Measurements from ENCODE around the gene RETN. TPM values are rescaled to one million over a fixed set of nuclear protein-coding genes. Genes with fewer than 3 reads are reported as not detected.
A peak's percentile ranks its signal among the peaks of the same experiment; 100 is the strongest.

The RETN gene, protein sequence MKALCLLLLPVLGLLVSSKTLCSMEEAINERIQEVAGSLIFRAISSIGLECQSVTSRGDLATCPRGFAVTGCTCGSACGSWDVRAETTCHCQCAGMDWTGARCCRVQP
- 1 to 10 TPM; 4.4 to 4.8 TPM for total RNA-seq

- Mint-ChIP-seq H3K4me3 (peak within 1 kb of the TSS; percentile 79), H3K27me3 (peaks cover 20% of the 10 kb centered on the region), H3K27ac (peak within 1 kb of the TSS; percentile 88), H3K4me1 (peaks cover 16% of the 10 kb centered on the region), H3K36me3 (no peaks in the 10 kb centered on the region), H3K9me3 (no peaks in the 10 kb centered on the region)
- ATAC-seq (ENCODE audit: low read depth): peak; percentile 37
- POLR2A ChIA-PET: interaction anchor here (0.6 to 4.0 kb wide), 5 partner anchors 12 to 113 kb away, joined by 3 to 33 read pairs (median 4); partner anchors contain the start of genes PET100, TRAPPC5 and XAB2
- no peak for DNase-seq
Observed at GRCh38 chr19:7668842-7669241, at the start of gene RETN. Gene RETN (plus strand): TSS chr19:7669049. CDS start chr19:7669327, 278 bp downstream.

GRCh38 chr19:7619671-7620441, 49.0 kb upstream of the RETN start:
- no peaks in the 10 kb centered on the region for H3K9me3 Mint-ChIP-seq
- ATAC-seq (ENCODE audit: low read depth) (no peak), DNase-seq (no peak)
- no peaks in the 10 kb centered on the region for H3K4me1 Mint-ChIP-seq
- H3K27me3 Mint-ChIP-seq: no peaks in the 10 kb centered on the region
- no peak overlapping the region for H3K4me3 Mint-ChIP-seq
- H3K36me3 Mint-ChIP-seq: peaks cover 16% of the 10 kb centered on the region
- POLR2A ChIA-PET: interaction anchor here (0.6 to 1.5 kb wide), 2 partner anchors 10 to 130 kb away, joined by 3 read pairs; partner anchors contain the start of gene PET100
- no peak overlapping the region for H3K27ac Mint-ChIP-seq

DNA sequence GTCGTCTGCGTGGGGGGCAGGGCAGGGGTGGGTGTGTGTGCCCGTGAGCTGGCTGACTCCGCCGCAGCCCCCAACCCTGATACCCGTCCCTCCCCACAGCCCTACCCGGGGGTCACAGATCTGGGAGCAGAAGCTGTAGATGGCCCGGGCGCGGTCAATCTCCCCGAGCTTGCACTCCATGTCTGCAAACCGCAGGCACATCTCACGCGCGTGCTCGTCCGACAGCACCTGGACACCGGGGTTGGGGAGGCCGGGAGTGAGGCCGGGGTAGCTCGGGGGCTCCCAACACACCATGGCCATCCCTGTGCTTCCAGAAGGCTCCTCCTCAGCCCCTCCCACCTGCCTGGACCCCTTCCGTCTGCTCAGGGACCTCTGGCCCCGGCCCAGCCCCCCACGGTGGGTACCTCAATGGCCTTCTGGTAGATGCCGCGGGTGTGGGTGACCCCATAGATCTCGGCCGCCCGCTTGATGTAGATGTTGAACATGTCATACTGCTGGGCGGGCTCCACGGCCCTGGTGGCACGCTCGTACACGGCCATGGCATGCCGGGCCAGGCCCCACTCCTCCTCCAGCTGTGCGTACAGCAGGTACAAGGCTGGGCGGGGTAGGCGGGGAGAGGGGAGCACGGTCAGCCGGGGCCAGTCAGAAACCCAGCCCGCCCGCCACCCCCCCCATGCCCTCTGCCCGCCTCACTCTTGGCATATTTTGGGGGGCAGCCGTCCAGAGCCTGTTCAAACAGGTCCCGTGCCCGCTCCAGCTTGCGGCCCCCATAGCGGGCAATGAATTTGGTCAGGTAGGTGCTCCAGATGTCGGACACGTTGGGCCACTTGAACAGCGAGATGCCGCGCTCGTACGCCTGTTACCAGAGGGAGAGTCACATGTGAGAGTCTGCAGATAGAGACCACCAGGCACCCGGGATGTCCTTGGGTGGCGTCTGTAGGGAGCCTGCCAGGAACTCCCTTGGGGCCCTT, 48.1 kb upstream of the RETN start:
- H3K27ac Mint-ChIP-seq: no peak overlapping the region
- ATAC-seq (ENCODE audit: low read depth): no peak
- POLR2A ChIA-PET: interaction anchor here (1.5 kb wide), 1 partner anchor 9 kb away, joined by 3 read pairs; the partner anchor contains the start of gene PET100

DNA sequence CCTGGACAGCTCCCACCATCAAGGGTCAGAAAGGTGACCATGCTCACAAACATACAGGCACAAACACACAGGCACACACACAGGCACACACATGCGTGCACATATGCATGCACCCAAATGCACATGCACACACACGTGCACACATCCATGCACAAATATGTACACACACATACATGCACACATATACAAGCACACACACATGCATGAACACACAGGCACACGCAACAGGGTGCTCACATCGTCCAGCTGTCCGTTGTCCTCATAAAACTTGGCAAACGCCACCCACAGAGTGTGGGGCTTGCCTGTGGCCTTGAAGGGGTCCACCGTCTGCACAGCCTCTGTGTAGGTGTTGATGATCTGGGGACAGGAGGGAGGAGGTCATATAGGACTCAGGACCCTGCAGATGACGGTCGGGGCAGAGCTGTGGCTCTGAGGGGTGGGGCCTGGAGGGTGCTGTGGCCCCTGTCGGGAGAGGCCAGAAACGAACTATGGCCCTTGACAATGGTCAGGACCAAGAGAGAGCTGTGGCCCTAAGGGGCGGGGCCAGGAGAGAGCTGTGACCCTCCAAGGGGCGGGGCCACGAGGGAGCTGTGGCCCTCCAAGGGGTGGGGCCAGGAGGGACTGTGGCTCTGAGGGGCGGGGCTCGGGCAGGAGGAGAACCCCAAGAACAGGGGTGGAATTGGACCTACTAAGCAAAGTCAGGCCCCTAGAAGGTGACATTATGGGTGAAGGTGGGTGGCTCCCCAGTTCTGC, 45.7 kb upstream of the RETN start:
- DNase-seq (no peak), ATAC-seq (ENCODE audit: low read depth) (no peak)
- H3K4me3 Mint-ChIP-seq: no peak overlapping the region
- H3K36me3 Mint-ChIP-seq: peaks cover 16% of the 10 kb centered on the region
- POLR2A ChIA-PET: no interaction called here
- H3K27ac Mint-ChIP-seq: no peak overlapping the region
- H3K27me3 Mint-ChIP-seq: no peaks in the 10 kb centered on the region
- H3K9me3 Mint-ChIP-seq: no peaks in the 10 kb centered on the region
- H3K4me1 Mint-ChIP-seq: peaks cover 4% of the 10 kb centered on the region

More for the DNA sequence above, 48.1 kb upstream of the RETN start:
- Mint-ChIP-seq H3K4me3 (no peak overlapping the region), H3K4me1 (no peaks in the 10 kb centered on the region), H3K36me3 (peaks cover 16% of the 10 kb centered on the region), H3K27me3 (no peaks in the 10 kb centered on the region), H3K9me3 (no peaks in the 10 kb centered on the region)
- DNase-seq: no peak

DNA sequence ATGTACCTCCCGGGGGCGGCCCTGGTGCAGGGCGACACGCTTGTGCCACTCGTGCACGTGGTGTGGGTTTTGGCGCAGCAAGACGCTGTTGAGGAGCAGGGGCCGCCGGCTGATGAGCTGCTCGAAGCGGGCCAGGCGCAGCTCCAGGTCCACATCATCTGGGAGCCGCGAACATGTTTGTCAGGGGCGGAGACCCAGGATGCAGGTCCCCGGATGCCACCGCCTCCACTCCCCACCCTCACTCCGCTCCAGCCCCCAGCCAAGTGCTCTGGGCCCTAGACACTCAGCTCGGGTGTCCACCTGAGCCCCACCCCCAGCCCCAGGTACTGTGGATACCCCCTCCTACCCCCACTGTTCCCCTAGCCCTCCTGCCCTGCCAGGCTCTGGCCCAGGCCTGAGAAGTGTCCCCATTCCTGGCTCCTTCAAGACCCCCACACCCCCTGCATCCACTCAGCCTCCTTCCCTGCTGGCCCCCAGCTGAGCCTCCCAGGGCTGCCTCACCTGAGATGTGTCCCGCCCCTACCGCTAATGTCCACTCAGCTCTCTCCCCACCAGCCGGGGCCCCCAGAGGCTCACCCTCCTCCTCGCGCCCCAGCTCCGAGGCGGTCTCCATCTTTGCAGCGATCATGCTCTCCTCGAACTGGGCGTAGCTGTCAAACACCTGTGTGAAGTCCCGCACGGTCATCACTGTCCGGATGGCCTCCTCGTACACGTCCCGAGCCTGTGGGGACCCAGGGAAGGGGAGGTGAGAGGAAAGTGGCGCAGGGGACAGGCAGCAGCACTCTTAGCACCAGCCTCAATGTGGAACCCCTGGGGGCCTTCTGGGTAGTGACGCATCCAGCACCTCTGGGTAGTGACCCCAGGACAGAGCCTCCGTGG, 44.9 kb upstream of the RETN start:
- no peak for DNase-seq
- no peak for ATAC-seq (ENCODE audit: low read depth)
- H3K9me3 Mint-ChIP-seq: no peaks in the 10 kb centered on the region
- H3K4me1 Mint-ChIP-seq: peaks cover 12% of the 10 kb centered on the region
- no peak overlapping the region for H3K4me3 Mint-ChIP-seq
- H3K27me3 Mint-ChIP-seq: no peaks in the 10 kb centered on the region
- H3K36me3 Mint-ChIP-seq: peaks cover 11% of the 10 kb centered on the region
- POLR2A ChIA-PET: no interaction called here
- H3K27ac Mint-ChIP-seq: no peak overlapping the region

GRCh38 chr19:7624810-7625209, 44.0 kb upstream of the RETN start:
- Mint-ChIP-seq H3K36me3 (peaks cover 15% of the 10 kb centered on the region), H3K9me3 (no peaks in the 10 kb centered on the region), H3K4me1 (peaks cover 15% of the 10 kb centered on the region), H3K27me3 (no peaks in the 10 kb centered on the region), H3K4me3 (no peak overlapping the region), H3K27ac (no peak overlapping the region)
- ATAC-seq (ENCODE audit: low read depth): no peak
- POLR2A ChIA-PET: no interaction called here
- DNase-seq: no peak

DNA sequence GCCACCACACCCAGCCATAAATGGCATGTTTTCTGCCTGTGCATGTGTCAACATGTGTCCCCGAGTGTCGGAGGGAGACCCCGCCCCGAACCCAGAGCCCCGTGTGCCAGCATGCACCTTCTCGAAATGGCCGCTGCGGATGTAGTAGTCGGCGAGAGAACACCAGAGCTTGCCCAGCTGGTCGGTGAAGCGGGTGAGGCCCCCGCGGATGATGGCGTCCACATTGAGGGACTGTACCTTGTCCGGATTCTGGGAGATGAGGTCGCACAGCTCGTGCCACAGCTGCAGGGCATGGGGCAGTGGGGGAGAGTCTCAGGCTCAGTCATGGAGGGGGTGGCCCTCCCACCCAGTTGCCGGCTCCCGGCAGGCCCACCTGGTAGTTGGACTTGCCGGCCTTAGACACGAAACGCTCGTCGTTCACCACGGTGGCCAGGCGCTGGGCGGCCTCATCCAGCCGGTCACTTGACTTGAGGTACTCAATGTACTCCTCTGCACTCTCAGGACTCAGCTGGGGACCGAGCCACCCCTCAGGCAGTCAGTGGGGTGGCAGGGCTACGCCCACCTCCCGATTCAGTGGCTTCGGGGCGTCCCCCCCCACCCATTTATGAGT, 43.0 kb upstream of the RETN start:
- Mint-ChIP-seq H3K27me3 (no peaks in the 10 kb centered on the region), H3K36me3 (peaks cover 15% of the 10 kb centered on the region), H3K4me3 (no peak overlapping the region), H3K9me3 (no peaks in the 10 kb centered on the region), H3K4me1 (peaks cover 23% of the 10 kb centered on the region), H3K27ac (no peak overlapping the region)
- no peak for DNase-seq
- POLR2A ChIA-PET: no interaction called here
- ATAC-seq (ENCODE audit: low read depth): no peak

GRCh38 chr19:7627166-7627565, 41.7 kb upstream of the RETN start:
- H3K4me1 Mint-ChIP-seq: peaks cover 28% of the 10 kb centered on the region
- ATAC-seq (ENCODE audit: low read depth) (no peak), DNase-seq (no peak)
- POLR2A ChIA-PET: interaction anchor here (0.6 kb wide), 1 partner anchor 89 kb away, joined by 4 read pairs; no protein-coding TSS in a partner anchor
- H3K4me3 Mint-ChIP-seq: no peak overlapping the region
- H3K27ac Mint-ChIP-seq: no peak overlapping the region
- H3K9me3 Mint-ChIP-seq: no peaks in the 10 kb centered on the region
- peaks cover 11% of the 10 kb centered on the region for H3K36me3 Mint-ChIP-seq
- H3K27me3 Mint-ChIP-seq: no peaks in the 10 kb centered on the region

GRCh38 chr19:7628589-7629311, 40.1 kb upstream of the RETN start:
- H3K36me3 Mint-ChIP-seq: peaks cover 8% of the 10 kb centered on the region
- peak overlapping the region; percentile 98 for H3K4me3 Mint-ChIP-seq
- H3K27ac Mint-ChIP-seq: peak overlapping the region; percentile 100
- ATAC-seq (ENCODE audit: low read depth): no peak
- no peaks in the 10 kb centered on the region for H3K27me3 Mint-ChIP-seq
- POLR2A ChIA-PET: interaction anchor here (0.8 to 2.5 kb wide), 11 partner anchors 16 to 283 kb away, joined by 3 to 16 read pairs (median 4); partner anchors contain the start of genes MCOLN1, RETN and TRAPPC5
- DNase-seq: no peak
- H3K4me1 Mint-ChIP-seq: peaks cover 28% of the 10 kb centered on the region
- no peaks in the 10 kb centered on the region for H3K9me3 Mint-ChIP-seq

DNA sequence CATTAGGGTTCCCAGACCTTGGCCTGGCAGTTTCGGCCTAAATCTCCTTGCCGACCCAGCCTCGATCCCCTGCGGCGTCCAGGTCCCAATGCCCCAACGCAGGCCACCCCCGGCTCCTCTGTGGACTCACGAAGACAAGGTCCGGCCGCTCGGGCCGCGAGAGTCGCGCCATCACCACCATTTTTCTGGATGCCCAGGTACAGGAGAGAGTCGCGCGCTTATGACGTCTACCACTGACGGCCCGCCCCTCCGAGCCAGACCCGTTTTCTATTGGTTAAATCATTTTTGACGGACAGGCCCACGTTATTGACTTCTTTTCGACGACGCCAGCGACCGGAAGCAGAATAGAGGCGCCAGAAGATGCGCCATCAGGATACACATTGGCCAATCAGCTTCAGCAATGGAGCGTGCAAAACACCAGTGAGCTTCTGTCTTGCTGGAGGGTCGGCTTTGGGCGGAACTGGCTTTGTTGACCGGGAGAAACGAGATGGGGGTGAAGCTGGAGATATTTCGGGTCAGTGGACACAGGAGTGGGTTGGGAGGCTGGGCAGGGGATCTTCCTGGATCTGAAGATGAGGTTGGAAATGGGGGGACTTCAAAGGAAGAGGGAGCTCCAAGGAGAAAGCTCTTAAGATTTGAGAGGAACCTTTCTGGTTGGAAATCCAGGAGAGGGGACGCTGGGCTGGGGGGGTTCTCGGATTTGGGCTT, 39.3 kb upstream of the RETN start, which contains the start of the genes PET100 and XAB2:
PET100 (plus strand) TSS at position 447 of the 708 bp plus-strand sequence; CDS start at position 488, 41 bp downstream.
XAB2 (minus strand) TSS at position 199 of the 708 bp plus-strand sequence; CDS start at position 181, 18 bp downstream.
- Mint-ChIP-seq H3K4me1 (peaks cover 28% of the 10 kb centered on the region), H3K36me3 (peaks cover 6% of the 10 kb centered on the region), H3K4me3 (peak within 1 kb of the TSS; percentile 98), H3K9me3 (no peaks in the 10 kb centered on the region), H3K27ac (peak within 1 kb of the TSS; percentile 100), H3K27me3 (no peaks in the 10 kb centered on the region)
- ATAC-seq (ENCODE audit: low read depth) (peak; percentile 98), DNase-seq (peak; percentile 91)
- POLR2A ChIA-PET: interaction anchor here (0.7 to 2.5 kb wide), 19 partner anchors 9 to 284 kb away, joined by 3 to 16 read pairs (median 4); partner anchors contain the start of genes MCOLN1, RETN and TRAPPC5
